Measurements from ENCODE around the gene LYG1. TPM values are rescaled to one million over a fixed set of nuclear protein-coding genes. Genes with fewer than 3 reads are reported as not detected.
"Not testable (repeated sequence)": the region's sequence is repeated elsewhere in the genome, so short reads cannot be mapped to it uniquely, and the experiment has no call there.

Gene LYG1
- polyA plus RNA-seq, 5 donors = 1.7 to 3.4 (median 2.5) TPM

DNA sequence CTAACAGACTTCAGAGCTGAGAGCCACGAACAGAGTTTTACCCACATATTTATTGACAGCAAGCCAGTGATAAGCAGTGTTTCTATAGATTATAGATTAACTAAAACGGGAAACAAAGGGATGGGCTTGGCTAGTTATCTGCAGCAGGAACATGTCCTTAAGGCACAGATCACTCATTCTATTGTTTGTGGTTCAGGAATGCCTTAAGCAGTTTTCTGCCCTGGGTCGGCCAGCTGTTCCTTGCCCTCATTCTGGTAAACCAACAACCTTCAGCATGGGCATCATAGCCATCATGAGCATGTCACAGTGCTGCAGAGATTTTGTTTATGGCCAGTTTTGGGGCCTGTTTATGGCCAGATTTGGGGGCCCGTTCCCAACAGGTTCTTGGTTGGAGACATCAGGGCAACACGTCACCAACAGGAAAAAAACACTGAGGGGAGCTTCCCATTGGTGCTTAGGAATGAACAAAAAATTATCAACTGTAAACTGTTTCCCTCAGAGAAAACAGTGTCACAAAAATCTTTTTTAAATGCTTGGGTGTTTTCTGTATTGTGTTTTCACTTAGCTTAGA lies 22.7 kb downstream of the LYG1 start:
- DNase-seq = not testable (repeated sequence)

DNA sequence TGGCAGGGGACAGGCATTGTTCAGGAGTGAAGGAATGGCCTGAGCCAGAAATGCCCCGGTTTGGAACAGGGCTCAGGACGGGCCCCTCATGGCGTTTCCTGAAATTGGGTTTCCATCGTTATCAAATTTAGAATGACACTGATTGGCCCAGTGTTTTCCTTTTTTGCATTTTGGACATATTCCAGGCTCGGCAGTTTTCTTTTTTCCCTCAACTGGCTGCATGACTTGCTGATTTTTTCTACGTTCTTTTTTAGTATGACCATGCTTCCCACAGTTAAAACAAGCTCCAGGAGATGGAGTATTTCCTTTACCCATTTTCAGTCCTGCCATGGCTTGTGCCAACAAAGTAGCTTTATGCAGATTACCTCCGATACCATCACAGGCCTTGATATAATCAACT lies 25.1 kb downstream of the LYG1 start:
- no peak for DNase-seq

DNA sequence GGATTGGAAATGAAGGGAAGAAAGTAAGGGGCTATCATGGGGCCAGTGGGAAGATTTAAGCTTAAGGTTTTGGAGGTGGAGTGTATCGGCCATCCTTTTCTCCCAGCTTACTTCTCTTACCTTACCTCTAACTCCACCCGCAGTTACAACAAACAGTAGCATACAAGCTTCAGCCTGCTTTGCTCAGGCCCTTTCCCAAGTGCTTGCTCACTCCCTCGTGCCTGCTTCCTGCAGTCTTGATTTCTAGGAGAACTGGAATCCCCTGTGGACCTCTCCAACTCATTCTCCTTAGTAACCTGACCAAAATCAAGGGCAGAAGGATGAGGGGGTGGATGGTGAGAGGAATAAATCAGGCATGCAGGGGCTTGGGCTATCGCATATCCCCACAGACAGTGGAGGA lies 39.8 kb downstream of the LYG1 start:
- DNase-seq = no peak

DNA sequence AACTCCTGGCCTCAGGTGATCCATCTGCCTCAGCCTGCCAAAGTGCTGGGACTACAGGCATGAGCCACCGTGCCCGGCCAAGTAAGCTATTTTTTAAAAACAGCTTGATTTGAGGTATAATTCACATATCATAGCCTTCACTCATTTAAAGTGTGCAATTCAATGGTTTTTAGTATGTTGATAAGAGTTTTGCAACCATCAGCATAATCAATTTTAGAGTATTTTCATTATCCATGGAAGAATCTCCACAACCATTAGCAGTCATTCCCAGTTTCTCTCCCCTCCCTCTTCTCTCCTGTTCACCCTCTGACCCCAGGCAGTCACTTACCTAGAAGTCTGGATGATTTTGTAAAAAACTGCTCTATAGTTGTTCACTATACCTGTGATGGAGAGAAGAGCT lies 40.8 kb downstream of the LYG1 start:
- DNase-seq = no peak

DNA sequence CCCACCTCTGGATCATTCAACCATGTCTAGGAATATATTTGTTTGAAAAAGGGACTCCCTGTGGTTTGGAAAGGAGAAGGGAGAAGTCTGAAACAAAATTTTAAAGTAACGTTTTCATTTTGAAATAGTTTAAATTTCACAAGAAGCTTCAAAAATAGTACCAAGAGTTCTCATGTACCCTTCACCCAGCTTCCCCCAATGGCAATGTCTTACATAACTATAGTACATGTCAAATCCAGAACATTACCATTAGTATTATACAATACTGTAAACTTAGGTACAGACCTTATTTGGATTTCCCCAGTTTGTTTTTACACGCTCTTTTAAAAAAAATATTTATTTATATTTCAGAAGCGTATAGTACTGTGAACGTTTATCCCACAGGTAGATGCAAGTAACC lies 41.5 kb downstream of the LYG1 start:
- no peak for DNase-seq

DNA sequence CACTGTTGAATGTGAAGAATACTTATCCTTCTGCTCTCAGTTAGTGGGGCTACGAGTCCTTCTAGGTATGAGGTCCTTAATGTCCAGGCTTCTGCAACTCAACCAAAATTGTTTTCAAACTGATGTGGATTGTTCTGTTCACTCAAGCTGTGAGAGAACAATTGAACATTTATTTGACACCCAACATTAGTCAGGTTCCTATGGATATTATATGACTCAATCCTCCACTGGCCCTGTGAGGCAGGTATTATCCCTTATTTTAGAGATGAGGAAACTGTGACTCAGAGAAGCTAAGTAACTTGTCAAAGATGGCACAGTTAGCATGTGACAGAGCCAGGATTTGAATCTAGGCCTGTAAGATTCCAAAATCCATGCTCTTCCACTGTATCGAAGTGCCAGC lies 44.3 kb downstream of the LYG1 start:
- DNase-seq = no peak

DNA sequence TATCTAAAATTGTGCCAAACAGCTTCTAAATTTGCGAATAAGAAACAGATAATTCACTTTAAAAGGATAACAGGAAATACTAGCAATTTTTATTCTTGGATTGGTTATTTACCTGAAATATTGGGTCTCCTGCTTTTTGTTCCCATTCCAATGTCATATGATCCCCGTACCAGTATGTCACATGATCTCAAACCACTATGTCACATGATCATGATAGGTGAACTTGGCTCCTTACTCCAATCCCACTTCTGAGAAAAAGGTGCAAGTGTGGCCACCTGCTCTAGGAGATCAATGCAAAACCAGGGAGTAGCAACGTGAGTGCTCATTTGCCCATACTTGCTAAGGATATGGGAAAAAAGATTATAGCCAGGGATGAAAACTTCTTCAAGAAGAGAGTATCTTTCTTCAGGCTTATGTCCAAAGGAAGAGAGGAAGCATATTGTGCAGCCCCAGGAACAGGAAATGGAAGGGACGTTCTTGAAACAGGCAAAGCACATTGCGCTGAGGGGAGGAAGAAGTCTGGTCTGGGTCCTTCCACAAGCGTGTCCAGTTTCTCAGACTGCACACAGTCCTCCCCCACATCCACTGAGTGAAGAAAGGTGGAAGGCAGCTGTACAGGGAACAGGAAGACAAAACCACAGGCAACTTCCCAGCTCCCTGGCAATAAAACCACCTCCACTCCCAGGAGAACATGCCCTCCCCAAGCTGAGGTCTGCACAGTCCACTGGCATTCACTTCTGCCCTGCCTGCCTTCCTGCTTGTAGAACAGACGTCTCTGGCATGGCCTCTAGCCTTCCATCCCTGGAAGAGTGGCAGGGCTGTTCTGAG lies 45.3 kb downstream of the LYG1 start, which contains the start of gene LYG2:
Gene LYG2 (minus strand): TSS at position 176 of the 828 bp plus-strand sequence. CDS start 1,406 bp downstream, outside the sequence.
- no peak for DNase-seq

DNA sequence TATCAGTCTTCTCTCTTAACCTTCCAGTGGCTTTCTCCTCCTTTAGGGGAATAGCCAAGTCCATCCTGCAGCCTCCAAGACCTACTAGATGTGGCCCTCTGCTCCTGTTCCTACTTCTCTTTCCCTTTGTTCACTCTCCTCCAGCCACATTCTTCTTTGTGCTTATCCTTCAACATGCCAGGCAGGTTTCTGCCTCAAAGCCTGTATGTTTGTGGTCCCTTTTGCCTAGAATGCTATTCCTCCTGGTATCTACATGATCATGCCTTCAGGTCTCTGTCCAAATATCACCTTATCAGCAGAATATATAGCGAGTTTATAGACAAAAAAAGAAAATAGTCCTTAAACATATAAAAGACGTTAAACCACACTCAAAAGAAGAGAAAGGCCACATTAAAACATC lies 51.0 kb downstream of the LYG1 start:
- DNase-seq = no peak

DNA sequence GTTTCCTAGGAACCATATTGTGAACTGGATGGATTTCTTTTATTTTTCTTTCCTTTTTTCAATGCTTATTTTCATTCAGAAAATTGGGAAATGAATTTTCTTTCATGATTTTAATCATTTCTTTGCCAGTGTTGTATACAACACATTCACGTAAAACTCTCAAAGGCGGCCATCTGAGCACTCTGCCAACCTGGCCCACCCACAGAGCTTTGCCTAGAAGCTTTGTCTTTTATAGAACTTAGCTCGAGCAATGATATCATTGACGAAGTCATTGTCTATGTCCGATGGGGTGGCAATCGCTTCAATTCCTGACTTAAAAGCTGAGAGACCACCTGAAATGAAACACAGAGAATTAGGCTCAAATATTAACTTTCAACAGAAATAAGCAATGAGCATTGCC lies 58.8 kb downstream of the LYG1 start:
- DNase-seq = no peak

DNA sequence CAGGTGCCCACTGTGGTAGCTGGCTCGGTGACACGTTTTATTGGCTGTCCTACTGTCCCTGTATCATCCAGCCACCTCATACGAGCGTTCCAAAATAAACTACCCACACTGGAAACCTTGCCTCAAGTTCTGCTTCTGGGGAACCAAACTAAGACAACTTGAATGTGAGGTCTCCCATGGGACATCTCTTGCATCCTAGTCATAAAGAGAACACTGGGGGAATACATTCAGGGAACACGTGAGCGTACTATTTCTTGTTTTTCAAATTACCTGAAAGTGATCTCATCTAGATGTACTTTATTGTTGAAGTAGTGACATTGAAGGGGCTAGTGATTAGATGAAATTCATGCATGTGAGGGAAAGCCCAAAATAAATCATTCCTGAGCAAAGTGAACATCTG lies 60.6 kb downstream of the LYG1 start:
- no peak for DNase-seq

DNA sequence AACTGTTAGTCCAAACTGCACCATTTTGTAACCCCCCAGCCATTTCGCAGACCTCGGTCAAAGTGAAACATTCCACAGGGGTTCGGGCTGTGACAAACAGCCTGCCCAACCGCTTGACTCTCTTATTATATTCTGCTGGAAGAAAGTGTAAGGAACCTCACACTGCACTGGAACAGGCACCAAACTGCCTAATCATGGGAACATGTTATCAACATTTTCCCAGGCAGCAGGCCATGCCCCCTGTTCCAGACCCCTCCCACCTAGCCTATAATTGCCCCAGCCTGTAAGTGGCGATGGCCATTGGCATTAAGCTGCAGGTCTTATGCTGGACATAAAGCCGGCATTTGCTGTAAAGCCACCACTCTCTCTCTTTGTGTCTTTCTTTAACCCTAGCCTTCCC lies 62.4 kb downstream of the LYG1 start:
- DNase-seq = no peak

Other genes with a start within 250 kb of the LYG1 start
- 1 to 10 TPM; 5.2 to 8.3 (median 8.1) TPM for gene C2orf15, start 159.5 kb downstream of the LYG1 start, polyA plus RNA-seq (ENCODE audit: insufficient read depth in 1 of 5, insufficient read length in 5 of 5, low replicate concordance in 1 of 5)
- 10 to 100 TPM; 10.5 to 19.0 (median 16.0) TPM for gene TSGA10, start 146.3 kb downstream of the LYG1 start, polyA plus RNA-seq (ENCODE audit: insufficient read depth in 1 of 5, insufficient read length in 5 of 5, low replicate concordance in 1 of 5)
- 10 to 100 TPM; 15.1 to 21.1 (median 17.4) TPM for gene LIPT1, start 146.2 kb downstream of the LYG1 start, polyA plus RNA-seq (ENCODE audit: insufficient read depth in 1 of 5, insufficient read length in 5 of 5, low replicate concordance in 1 of 5)
- 10 to 100 TPM; 39.8 to 65.9 (median 58.2) TPM for gene MITD1, start 120.1 kb downstream of the LYG1 start, polyA plus RNA-seq (ENCODE audit: insufficient read depth in 1 of 5, insufficient read length in 5 of 5, low replicate concordance in 1 of 5)
- 10 to 100 TPM; 42.2 to 63.6 (median 55.3) TPM for gene MRPL30, start 120.0 kb downstream of the LYG1 start, polyA plus RNA-seq (ENCODE audit: insufficient read depth in 1 of 5, insufficient read length in 5 of 5, low replicate concordance in 1 of 5)
- under 1 TPM; 0.34 to 0.80 (median 0.64) TPM for gene LYG2, start 45.5 kb downstream of the LYG1 start, polyA plus RNA-seq (ENCODE audit: insufficient read depth in 1 of 5, insufficient read length in 5 of 5, low replicate concordance in 1 of 5)
- 10 to 100 TPM; 33.5 to 48.9 (median 36.4) TPM for gene TXNDC9, start 35.1 kb upstream of the LYG1 start, polyA plus RNA-seq (ENCODE audit: insufficient read depth in 1 of 5, insufficient read length in 5 of 5, low replicate concordance in 1 of 5)
- gene EIF5B, start 36.2 kb upstream of the LYG1 start, polyA plus RNA-seq (ENCODE audit: insufficient read depth in 1 of 5, insufficient read length in 5 of 5, low replicate concordance in 1 of 5) = 10 to 100 TPM; 56.7 to 69.3 (median 64.3) TPM
- gene REV1, start 188.8 kb upstream of the LYG1 start, polyA plus RNA-seq (ENCODE audit: insufficient read depth in 1 of 5, insufficient read length in 5 of 5, low replicate concordance in 1 of 5) = 10 to 100 TPM; 51.8 to 73.4 (median 67.1) TPM